GM10248 (cell line): Measurements from ENCODE around the gene TMEM9.

Experiments used
- CTCF ChIA-PET: fragments of 300-600 bp; sonication (Branson Sonifier 250); formaldehyde crosslinking; extraction: SDS; loops from one replicate; lab custom pipeline; 2021; ENCODE audit warnings: antibody characterized with exemption; lab: Yijun Ruan, JAX
- POLR2A ChIA-PET: fragments of 350-650 bp; sonication (Branson Sonifier 250); formaldehyde crosslinking; extraction: SDS; loops from one replicate; lab custom pipeline; 2020; ENCODE audit warnings: antibody characterized with exemption; lab: Yijun Ruan, JAX
- DNase-seq: peaks from one replicate; pipeline ENCODE4 v3.0.0; 2012; ENCODE audit errors: extremely low spot score
- TF ChIP-seq, protein P1 (sequence below): IDR thresholded peaks from 2 replicates; pipeline ENCODE4 v1.5.1; 2012; ENCODE audit warnings: mild to moderate bottlenecking, low read depth; ENCODE audit errors: extremely low read depth, missing control alignments, control extremely low read depth

Gene TMEM9

DNA sequence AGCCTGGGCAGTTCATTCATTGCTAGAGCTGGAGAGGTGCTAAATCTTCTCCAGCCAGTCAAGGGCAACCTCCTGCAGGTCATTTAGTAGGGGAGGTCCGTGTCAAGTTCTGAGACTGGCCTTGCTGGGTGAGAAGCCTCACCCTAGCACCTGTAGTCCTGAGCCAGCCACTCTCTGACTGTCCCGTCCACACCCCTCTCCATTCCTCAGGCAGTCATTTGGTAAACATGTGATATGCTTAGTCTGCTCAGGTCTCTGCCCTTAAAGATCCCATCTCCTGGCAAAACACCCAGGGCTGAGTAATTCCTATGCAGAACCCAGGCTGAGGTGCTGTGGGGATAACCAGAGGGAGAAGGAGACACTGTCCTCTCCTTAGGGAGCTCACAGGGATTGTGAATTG is 22.7 kb upstream of the TMEM9 start:
- no peak for DNase-seq
- ChIA-PET CTCF (interaction anchor here (1.7 kb wide), 1 partner anchor 8 kb away, joined by 5 read pairs; no protein-coding TSS in a partner anchor), POLR2A (no interaction called here)
- TF ChIP-seq, protein P1, sequence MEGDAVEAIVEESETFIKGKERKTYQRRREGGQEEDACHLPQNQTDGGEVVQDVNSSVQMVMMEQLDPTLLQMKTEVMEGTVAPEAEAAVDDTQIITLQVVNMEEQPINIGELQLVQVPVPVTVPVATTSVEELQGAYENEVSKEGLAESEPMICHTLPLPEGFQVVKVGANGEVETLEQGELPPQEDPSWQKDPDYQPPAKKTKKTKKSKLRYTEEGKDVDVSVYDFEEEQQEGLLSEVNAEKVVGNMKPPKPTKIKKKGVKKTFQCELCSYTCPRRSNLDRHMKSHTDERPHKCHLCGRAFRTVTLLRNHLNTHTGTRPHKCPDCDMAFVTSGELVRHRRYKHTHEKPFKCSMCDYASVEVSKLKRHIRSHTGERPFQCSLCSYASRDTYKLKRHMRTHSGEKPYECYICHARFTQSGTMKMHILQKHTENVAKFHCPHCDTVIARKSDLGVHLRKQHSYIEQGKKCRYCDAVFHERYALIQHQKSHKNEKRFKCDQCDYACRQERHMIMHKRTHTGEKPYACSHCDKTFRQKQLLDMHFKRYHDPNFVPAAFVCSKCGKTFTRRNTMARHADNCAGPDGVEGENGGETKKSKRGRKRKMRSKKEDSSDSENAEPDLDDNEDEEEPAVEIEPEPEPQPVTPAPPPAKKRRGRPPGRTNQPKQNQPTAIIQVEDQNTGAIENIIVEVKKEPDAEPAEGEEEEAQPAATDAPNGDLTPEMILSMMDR, result no peak

DNA sequence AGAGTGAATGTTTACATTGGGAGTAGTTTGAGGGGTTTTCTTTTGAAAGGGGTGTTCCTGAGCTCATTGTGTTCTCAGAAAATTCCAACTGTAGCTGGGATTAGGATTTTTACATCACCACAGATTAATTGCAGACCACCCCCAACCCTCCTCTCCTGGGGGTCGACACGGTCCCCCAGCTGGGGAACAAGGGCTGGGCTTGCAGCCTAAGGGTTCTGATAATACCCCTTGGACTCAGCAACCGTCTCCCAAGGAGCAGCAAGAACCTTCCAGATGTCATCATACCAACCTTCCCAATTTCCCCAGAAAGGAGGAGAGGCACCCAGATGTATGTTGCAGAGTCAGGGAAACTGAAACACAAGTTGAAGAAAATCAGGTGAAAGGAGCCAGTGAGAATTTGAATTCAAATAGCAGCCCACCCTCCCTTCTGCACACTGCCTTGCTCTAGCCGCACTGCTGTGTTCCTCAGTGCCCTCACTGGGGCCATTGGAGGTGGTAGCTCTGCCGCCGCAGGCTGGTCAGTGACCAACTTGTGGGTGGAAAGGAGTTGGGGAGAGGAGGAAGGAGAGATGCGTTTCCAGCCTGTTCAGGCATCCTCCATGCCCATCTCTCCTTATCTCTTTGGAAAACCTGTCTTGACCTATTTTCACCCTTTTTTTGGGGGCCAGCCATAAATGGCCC is 21.7 kb upstream of the TMEM9 start:
- POLR2A ChIA-PET, result no interaction called here
- no peak for DNase-seq
- TF ChIP-seq, protein P1, result no peak
- CTCF ChIA-PET, result interaction anchor here (0.7 to 1.6 kb wide), 4 partner anchors 9 to 46 kb away, joined by 3 to 5 read pairs (median 4); partner anchors contain the start of gene TMEM9

DNA sequence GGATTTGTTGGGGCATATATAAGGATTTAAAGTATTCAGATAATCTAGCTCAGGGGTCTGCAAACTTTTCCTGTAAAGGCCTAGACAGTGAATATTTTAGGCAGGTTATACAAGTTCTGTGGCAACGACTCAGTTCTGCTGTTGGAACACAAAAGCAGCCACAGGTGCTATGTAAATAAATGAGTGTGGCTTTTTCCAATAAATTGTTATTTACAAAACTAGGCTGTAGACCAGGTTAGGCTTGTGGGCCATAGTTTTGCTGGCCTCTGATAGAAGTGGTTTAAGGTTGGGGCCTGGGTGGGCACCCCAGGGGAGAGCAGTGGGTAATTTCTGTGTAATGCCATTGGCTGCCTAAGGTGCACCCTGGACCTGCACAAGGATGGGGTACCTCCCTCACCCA is 19.5 kb upstream of the TMEM9 start:
- TF ChIP-seq, protein P1, result no peak
- no peak for DNase-seq
- CTCF ChIA-PET, result no interaction called here

DNA sequence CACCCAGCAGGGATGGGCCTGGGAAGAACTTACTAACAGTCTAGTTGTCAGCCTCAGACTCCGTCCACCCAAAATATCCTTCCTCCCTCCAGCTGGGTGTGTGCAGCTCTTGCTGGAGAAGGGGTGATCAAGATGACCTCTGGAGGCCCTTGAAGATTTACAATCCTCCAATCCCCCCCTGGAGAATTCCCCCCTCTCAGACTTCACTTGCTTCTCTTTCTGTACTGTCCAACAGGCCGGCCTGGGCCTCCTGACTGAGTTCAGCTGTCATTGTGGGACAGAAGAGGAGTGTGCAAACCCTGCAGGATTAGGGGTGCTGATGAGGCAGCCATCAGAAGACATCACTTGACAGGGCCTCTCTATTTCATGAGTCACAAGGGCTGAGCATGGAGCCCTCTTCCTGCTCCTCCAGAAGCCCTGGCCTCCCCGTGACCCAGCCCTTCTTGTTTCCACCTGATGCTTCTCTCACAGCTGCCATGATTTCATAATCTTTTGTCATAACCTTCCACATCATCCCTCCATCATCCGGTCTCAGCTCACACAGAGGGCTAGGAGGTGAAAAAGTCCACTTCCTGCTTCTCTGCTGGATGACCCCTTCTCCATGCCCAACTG is 18.8 kb upstream of the TMEM9 start:
- DNase-seq, result no peak
- ChIA-PET CTCF (interaction anchor here (4.6 kb wide), 1 partner anchor 15 kb away, joined by 31 read pairs; no protein-coding TSS in a partner anchor), POLR2A (no interaction called here)
- TF ChIP-seq, protein P1, result no peak

More for the DNA sequence above, 19.5 kb upstream of the TMEM9 start:
- POLR2A ChIA-PET, result no interaction called here

DNA sequence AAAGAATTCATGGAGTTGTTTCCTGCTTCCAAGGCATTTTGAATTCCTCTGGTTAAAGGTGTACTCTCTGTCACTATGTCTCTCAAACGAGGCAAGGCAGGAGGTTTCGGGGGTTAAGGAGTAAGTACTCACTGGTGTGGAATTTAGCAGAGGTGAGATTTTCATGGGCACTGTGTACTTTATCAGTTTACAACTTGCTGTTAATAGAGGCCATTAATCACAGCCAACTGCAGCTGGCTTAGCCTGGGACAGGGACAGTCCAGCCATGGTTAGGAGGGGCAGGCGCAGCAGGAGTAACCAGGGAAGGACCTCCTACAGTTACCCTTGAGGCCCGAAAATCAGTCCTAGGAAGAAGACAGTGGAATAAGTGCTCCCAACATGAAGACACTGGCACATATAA is 18.1 kb upstream of the TMEM9 start:
- CTCF ChIA-PET, result interaction anchor here (4.6 kb wide), 1 partner anchor 15 kb away, joined by 31 read pairs; no protein-coding TSS in a partner anchor
- TF ChIP-seq, protein P1, result no peak
- POLR2A ChIA-PET, result no interaction called here
- DNase-seq, result no peak
